Bone marrow (tissue), 2 donors: ENCODE data around the gene HOXA11.

Source experiments
- DNase-seq, 2 donors: peaks; one replicate each; lab custom pipeline; 2025; lab: John Stamatoyannopoulos, UW

HOXA11 gene

DNA sequence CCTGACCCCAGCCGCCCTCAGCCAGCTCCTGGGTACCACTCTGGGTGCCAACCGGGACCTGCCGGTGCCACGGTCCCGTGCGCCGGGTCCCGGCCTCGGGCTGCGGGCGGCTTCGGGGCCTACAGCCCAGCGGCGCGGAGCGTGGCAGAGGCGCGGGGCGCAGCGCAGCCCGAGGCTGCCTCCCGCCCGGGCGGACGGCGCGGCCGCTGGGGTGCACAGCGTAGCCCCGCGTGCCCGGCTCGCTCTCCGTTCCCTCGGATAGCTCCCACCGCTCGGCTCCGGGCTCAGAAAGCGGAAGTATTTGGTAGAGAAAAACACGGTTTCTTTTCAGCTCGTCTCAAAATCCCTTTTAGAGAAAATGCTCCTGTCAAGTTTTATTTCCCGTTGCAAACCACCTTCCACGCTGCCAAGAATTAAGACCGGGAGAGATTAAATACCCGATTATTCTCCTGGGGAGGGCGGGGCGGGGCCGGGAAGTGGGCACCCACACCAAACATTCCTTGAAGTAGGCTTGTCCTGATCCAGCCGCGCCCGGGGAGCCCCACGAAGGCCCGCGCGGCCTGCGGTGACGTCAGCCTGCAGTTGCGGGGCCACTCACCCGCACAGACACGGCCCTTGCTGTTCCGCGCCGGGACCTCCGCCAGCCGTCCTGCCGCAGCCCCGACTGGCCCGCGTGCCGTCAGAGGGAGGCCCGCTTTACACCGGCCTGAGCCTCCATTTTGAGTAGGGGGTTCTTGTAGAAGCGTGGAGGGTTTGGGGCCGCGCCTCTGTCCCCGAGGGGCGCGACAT is 7.7 kb upstream of the HOXA11 start:
- DNase-seq, result no peak

- no peak for DNase-seq
These were observed 7.0 kb upstream of the HOXA11 start for GRCh38 chr7:27191833-27192545.

GRCh38 chr7:27191161-27191731 is 6.2 kb upstream of the HOXA11 start:
- no peak for DNase-seq

DNA sequence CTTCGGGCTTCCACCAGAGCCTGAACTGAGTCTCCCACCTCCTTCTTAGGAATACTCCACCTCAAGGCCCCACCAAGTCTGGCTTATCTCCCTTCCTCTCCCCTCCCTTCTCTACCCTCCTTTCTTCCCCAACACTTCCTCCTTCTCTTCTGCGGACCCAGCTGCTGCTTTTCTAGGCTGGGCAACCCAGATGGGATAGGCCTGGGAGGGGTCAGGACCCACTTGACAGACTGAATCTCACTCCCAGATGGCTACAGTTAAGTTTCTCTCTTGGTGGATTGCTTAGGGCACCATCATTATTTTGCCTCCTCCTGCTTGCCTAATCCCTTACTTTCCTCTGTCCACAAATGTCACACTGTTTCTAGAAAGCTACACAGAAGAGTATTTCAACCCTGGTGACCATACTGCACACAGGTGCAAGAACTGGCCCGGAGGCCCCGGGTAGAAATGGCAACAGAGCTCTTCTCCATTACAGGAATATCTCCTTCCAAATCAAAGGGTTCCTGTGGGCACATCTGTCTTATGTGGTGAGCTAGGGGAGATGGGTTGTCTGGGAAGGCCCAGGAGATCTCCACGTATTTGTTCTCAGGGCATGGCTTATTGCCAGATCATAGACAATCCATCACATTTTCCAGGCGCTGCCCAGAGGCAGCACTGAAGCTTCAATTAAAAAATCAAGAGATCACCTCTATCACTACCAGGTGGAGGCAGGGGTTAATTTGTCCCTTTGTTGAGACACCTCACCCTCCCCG is 5.1 kb upstream of the HOXA11 start:
- DNase-seq, result no peak

- DNase-seq, result no peak
These were observed 4.4 kb upstream of the HOXA11 start for GRCh38 chr7:27189295-27189996.

GRCh38 chr7:27188386-27189294 is 3.6 kb upstream of the HOXA11 start:
- peak in 1 of 2 donors; percentile 34 for DNase-seq

DNA sequence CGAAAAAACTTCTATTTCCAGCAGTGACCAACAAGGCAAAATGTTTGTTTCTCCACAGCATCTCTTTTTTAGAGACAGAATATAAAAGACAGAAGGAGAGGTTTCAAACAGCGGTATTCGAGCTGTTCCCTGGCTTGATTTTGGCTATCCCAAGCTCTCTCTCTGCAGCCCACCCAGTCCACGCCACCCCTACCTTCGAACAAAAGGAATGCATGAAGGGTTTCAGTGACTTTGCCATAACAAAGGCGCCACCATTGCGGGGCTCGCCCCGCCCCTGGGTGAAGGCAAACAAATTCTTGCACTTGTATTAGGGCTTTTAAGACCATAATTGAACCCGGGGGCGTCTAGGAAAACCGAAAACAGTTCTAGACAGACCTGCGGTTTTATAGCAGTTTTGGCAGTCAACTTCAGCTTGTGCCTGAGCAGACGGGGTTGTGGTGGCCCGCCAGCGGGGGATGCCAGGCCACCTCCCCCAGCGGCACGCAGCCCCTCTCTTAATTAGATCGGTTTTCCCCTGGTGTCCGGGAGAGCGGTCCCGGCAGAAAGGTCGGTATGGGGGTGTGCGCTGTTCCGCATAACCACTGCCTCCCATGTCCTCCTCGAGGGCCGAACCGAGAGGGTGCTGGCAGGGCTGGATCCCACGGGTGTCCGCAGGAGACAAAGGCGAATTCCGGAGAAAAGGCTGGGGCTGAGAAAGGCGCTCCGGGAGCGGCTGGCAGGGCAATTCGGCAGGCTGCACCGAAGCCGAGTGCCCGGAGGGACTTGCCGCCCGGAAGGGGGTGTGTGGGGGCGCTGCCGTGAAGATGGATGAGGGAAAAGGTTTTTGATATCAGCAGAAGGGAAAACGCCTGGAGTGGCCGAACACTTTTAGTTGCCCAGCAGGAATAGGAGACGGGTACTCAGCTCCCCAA is 2.7 kb upstream of the HOXA11 start:
- DNase-seq, result no peak

DNA sequence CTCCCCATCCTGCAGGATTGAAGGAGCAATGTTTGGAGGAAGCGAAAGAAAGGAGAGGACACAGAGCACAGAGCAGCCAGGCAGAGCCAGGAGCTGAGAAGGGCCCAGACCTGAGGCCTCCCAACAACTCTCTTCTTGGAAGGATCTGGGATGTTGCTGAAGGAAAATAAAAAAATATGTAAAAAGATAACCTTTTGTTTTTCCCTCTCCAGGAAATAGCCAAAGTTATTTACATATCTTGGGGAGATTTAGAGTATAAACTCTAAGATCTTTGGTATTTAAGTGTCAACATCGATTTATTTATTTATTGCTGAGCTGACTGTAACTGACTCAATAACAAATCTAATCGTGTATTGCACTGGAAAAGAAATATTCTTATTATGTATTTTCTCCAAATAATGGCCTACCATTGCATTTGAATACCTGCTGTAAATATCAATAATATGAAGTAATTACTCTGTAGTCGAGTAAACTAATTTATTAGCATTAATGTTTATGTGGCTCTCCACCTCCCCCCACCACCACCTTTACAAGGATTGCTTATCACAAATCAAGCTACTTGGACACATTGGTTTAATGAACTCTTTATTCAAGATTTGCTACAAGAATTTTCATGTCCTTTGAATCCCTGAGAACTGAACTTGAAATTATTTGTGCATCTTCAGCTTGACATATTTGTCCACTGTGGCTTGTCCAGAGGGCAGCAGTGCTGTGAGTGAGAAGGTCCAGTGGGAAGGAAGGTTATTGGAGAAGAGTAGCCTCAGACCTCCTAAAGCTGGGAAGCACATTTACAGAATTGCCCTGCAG is 1.8 kb upstream of the HOXA11 start:
- DNase-seq, result no peak

- DNase-seq, result no peak
These were observed 1.0 kb upstream of the HOXA11 start for GRCh38 chr7:27185854-27186667.

- no peak for DNase-seq
These were observed 557 bp downstream of the HOXA11 start for GRCh38 chr7:27184337-27185012.

DNA sequence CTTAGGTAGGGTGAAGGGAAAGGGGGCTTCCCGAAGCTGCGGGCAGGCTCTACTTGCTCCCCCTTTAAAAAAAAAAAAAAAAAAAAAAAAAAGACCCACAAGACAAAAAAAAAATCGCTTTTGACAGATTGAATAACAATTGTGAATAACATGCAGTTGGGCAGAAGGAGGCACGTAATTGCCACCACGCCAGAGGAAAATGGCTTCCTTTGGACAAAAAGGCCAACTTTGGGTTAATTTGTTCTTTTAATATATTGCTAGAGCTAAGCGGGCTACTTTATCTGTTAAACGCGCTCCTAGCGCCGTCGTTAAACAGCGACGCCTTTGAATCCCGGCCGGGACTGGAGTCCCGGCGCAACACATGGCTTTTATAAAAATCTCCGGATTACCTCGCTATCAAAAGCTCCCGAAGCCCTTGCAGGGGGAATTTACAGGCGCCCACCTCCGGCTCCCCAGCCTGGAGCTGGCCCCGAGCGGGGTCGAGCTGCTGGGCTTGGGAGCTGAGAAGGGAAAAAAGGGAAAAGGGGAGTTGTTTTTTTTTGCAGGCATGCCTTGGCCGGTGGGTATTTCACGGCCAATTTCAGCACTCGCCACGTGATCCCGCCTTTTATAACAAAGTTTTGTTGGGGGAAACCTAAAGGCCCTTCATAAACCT is 1.2 kb downstream of the HOXA11 start:
- DNase-seq, result no peak

DNA sequence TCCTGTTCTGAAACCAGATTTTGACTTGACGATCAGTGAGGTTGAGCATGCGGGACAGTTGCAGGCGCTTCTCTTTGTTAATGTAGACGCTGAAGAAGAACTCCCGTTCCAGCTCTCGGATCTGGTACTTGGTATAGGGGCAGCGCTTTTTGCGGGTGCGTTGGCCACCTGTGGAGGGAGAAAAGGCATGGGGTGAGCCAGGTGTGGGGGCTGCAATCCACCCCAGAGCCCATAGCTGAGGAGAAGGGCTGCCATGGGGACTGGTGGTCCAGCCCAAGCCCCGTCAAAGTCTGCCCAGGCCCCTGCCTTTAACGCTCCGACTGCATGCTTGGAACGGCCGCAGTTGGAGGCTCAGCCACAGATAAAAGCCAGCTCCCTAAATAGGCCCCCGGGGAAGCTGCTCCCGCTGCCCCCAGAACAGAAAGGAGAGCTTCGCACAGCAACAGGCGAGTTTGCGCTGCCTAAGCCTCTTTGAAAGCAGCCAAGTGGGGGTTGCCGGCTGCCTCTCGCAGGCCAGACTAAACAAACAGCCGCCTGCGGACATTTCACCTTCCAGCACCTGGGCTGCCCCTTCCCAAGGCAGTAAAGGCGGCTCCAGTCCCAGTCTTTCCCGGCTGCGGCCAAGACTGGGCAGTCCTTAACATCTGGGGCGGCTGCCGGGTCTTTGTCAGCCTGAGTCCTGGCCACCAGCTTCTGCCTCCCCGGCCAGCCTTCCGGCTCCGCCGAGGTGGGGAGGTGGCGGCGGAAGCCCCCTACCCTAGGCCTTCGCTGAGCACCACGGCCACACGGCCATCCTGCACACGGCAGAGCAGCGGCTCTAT is 2.0 kb downstream of the HOXA11 start:
- no peak for DNase-seq

- DNase-seq, result no peak
These were observed 2.7 kb downstream of the HOXA11 start for GRCh38 chr7:27182285-27182841.

DNA sequence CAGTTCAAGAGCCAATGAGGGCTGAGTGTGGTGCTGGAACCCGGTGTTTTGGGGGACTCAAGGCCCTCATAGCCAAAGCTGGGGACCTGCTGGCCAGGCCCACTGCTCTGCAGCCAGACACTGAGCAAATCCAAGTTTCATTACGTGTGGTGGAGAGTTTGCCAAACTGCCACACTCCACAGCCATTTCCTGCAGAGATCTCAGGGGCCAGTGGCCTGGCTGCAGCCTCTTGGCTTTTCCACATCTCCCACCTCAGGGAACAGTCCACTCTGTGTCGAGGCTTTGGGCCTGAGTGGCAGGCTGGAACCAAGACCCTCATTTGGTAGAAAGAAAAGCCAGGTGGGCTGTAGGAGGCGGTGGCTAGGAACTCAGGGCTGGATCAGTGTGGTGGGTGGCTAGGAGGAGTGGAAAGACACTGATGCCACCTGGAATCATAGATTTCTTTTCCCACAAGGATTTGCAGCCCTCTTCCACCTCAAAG is 3.2 kb downstream of the HOXA11 start:
- no peak for DNase-seq
